H7 (cell line): ENCODE data around the gene PPP3R1. TPM values are rescaled to one million over a fixed set of nuclear protein-coding genes. Genes with fewer than 3 reads are reported as not detected.

Experiments used
- DNase-seq: peaks from one replicate; pipeline ENCODE4 v3.0.0; 2012
- H3K27me3 ChIP-seq: 2 replicates; pipeline ENCODE4 v1.6.0; 2011; ENCODE audit warnings: mild to moderate bottlenecking, low read length; ENCODE audit not compliant: control insufficient read depth, insufficient read depth
- H3K36me3 ChIP-seq: replicated peaks from 2 replicates; pipeline ENCODE4 v1.5.1; 2011; ENCODE audit warnings: low read length; ENCODE audit not compliant: control insufficient read depth, insufficient read depth
- H3K4me3 ChIP-seq: 2 replicates; pipeline ENCODE4 v1.5.1; 2011; ENCODE audit warnings: low read depth, mild to moderate bottlenecking, control low read depth, low read length, moderate library complexity; ENCODE audit not compliant: insufficient read depth
- total RNA-seq: library from RNA; depleted of rRNA; stranded (reverse); fragments of >200 nt; shearing (Covaris generic); gene quantifications from 2 replicates; pipeline ENCODE4 v1.2.3, GENCODE V29; 2014

PPP3R1 gene
- total RNA-seq, 1 experiment from 2014 or later = 20.1 TPM

- H3K4me3 ChIP-seq = no peak overlapping the region
- no peak for DNase-seq
- no peaks in the 10 kb centered on the region for H3K27me3 ChIP-seq
- no peaks in the 10 kb centered on the region for H3K36me3 ChIP-seq
These were observed 28.0 kb upstream of the PPP3R1 start for GRCh38 chr2:68280348-68280747.

GRCh38 chr2:68279691-68280090 lies 27.4 kb upstream of the PPP3R1 start:
- Histone ChIP-seq H3K27me3 (no peaks in the 10 kb centered on the region), H3K36me3 (no peaks in the 10 kb centered on the region), H3K4me3 (no peak overlapping the region)
- no peak for DNase-seq

DNA sequence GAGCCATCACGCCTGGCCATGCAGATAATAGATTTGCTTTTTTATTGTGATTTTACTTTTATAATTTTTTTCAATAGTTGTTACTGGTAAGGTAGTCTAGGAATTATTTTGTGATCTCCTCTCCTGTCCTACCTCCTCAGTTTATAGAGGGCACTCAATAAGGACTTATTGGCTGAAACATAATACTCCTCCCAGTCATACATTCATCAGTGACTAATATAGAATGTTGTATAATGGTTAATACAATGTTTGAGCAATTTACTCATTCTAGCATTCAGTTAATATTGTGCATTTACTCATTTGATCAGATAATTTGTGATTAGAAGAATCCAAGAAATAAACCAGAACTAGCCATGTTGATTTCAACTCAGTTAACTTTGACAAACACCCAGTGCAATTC lies 25.8 kb upstream of the PPP3R1 start:
- DNase-seq = no peak
- H3K27me3 ChIP-seq = no peaks in the 10 kb centered on the region
- no peaks in the 10 kb centered on the region for H3K36me3 ChIP-seq
- no peak overlapping the region for H3K4me3 ChIP-seq

GRCh38 chr2:68274022-68274421 lies 21.7 kb upstream of the PPP3R1 start:
- Histone ChIP-seq H3K36me3 (no peaks in the 10 kb centered on the region), H3K27me3 (no peaks in the 10 kb centered on the region), H3K4me3 (no peak overlapping the region)
- peak; percentile 34 for DNase-seq

DNA sequence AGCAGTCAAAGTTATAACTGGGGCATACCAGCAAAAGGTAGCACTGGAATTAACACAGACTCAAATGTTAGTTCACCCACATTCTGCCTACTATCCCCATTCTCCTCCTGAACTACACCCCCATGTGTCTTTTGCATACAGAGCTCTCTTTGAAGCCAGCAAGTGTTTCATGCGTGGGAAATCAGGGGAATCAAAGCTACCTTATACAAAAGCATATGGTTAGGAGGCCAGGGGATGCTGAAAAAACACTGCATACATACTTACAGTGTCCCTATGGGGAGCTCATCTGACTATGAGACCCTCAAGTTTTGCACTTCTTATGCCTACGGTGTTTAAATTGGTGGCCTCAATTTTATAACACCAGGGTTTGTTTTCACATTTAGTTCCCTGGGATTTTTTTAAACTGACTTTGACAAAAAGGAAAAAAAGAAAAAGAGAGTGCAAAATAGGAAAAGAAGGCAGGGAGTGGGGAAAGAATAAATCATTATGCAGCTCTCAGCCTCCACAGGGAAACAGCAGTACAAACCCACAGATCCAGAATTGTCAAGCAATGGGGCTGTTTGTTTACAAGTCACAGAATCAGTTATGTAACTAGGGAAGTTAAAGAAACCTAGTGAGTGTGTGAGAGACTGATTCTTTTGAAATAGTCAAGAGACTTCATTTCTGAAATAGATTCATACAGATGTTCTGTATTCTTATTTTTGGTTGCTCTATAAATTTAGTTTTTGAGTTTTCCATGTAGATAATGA lies 20.1 kb upstream of the PPP3R1 start:
- DNase-seq = no peak
- H3K27me3 ChIP-seq = no peaks in the 10 kb centered on the region
- no peak overlapping the region for H3K4me3 ChIP-seq
- no peaks in the 10 kb centered on the region for H3K36me3 ChIP-seq

DNA sequence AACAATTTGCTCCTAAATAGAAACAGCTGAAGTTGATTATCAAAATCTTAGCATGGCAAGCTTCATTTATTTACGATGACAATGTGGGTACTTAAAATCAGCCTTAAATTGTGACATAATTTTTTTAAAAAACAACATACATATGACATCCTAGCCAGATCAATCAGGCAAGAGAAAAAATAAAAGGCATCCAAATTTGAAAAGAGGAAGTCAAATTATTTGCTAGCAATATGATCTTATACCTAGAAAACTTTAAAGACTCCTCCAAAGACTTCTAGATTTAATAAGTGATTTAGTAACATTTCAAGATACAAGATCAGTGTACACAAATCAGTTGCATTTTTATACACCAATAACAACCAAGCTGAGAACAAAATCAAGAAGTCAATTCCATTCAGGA lies 14.3 kb upstream of the PPP3R1 start:
- no peaks in the 10 kb centered on the region for H3K27me3 ChIP-seq
- H3K36me3 ChIP-seq = no peaks in the 10 kb centered on the region
- DNase-seq = no peak
- no peak overlapping the region for H3K4me3 ChIP-seq

DNA sequence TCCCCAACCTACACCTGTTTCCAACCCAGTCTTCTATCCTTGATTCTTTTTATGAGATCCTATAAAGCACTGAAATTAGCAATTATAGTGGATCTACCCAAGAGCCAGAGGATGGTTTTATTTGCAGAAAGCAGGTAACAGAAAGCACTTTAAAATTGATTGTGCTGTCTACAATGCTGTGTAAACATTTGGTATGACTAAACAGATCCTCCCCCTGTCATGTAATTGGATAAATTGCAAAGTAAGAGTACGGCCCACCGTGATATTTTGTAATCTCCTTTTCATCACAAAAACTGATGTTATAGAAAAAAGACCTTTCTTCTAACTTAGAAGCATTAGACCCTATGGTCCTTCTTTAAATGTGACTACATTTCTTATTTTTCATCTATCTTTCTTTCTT lies 11.3 kb upstream of the PPP3R1 start:
- Histone ChIP-seq H3K36me3 (no peaks in the 10 kb centered on the region), H3K4me3 (no peak overlapping the region), H3K27me3 (no peaks in the 10 kb centered on the region)
- no peak for DNase-seq

- Histone ChIP-seq H3K4me3 (no peak overlapping the region), H3K36me3 (no peaks in the 10 kb centered on the region), H3K27me3 (no peaks in the 10 kb centered on the region)
- DNase-seq = no peak
These were observed 6.5 kb upstream of the PPP3R1 start for GRCh38 chr2:68258851-68259250.

GRCh38 chr2:68256093-68256450 lies 3.7 kb upstream of the PPP3R1 start:
- DNase-seq = peak; percentile 30
- H3K4me3 ChIP-seq = no peak overlapping the region
- H3K27me3 ChIP-seq = no peaks in the 10 kb centered on the region
- no peaks in the 10 kb centered on the region for H3K36me3 ChIP-seq

GRCh38 chr2:68253219-68254068 lies 1.1 kb upstream of the PPP3R1 start:
- peak; percentile 48 for DNase-seq
- Histone ChIP-seq H3K4me3 (peak overlapping the region; percentile 96), H3K36me3 (no peaks in the 10 kb centered on the region; the same call in 1 of the 2 replicates), H3K27me3 (no peaks in the 10 kb centered on the region)

DNA sequence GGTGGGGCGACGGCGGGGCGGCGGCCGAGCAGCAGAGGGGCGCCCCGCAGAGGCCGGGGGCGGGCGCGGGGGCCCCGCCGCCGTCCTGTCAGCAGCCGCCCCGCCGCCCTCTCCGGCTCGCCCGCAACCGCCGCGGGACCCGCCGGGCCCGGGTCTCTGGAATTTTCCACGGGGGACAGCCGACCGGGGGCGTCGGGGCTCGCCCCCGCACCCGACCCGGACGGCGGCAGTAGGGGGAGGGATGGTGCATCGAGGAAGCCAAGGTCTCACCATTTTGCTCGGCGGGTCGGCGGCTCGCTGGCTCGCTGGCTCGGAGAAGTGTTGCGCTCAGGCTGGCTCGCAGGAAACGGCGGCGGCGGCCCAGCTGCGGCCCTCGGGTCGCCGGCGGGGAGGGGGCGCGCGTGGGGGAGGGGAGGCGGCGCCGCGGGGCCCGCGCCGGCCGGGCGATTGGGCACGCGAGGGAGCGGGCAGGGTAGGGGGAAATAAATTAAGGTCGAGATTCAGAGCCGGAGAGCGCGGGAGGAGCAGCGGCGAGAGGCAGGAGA lies 405 bp downstream of the PPP3R1 start:
- Histone ChIP-seq H3K4me3 (peak overlapping the region; percentile 96), H3K27me3 (no peaks in the 10 kb centered on the region), H3K36me3 (no peaks in the 10 kb centered on the region; the same call in 1 of the 2 replicates)
- DNase-seq = peak; percentile 78

DNA sequence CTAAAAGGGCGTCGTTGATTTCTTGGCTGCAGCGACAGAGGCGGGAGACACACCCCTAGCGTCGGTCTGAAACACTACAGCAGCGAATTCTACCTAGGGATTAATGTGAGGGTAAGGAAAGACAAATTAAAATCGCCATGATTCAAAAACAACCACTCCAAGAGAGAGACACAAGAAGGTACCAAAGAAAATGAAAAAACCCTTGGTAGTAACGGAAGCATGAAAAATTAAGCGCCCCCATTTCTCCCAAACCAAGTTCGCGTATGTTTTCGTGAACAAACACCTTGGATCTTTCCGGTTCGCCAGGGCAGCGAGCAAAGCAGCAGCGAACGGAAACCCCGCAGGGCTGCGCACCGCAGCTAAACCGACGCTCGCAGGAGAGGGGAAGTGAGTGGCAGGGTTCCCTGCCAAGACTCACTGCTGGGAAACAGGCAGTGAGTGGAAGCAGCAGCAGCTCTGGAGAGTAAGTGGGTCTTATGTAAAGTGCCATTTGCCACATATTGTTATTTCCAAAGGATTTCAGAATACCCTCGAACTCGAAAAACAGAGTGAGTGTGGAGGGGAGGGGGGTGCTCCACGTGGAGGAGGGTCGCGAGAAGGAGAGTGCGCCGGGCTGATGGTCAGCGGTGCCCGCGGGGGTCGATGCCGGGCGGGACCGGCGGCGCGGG lies 1.0 kb downstream of the PPP3R1 start:
- DNase-seq = peak; percentile 48
- H3K36me3 ChIP-seq = no peaks in the 10 kb centered on the region; the same call in 1 of the 2 replicates
- H3K4me3 ChIP-seq = peak overlapping the region; percentile 96
- no peaks in the 10 kb centered on the region for H3K27me3 ChIP-seq

DNA sequence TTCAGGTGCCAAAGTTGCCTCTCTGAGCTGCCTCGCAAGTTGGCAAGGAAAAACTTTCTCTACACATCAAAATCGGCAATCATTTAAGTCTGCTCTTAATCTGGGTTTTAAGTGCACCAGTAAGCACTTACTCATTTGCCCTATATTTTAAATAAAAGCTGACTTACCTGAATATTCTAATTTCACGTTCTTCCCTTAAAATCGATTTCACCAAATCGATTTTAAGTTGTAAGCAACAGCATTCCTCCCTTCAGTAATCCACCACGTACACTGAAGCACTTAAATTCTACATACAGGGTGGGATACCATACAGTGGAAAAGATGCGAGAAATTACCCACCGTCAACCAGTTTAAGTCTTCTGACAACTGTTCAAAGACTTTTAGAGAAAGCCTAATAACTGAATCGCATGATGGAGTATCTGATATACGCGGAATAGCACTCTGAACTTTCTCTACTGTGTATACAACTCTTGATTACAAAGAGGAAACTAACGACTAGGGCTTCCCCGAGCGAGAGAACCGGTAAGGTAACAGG lies 1.6 kb downstream of the PPP3R1 start:
- DNase-seq = no peak
- Histone ChIP-seq H3K36me3 (no peaks in the 10 kb centered on the region; the same call in 1 of the 2 replicates), H3K27me3 (no peaks in the 10 kb centered on the region), H3K4me3 (peak overlapping the region; percentile 96)

- Histone ChIP-seq H3K4me3 (peak overlapping the region; percentile 96; the same call in 1 of the 2 replicates), H3K36me3 (no peaks in the 10 kb centered on the region; the same call in 1 of the 2 replicates), H3K27me3 (no peaks in the 10 kb centered on the region)
- no peak for DNase-seq
These were observed 2.1 kb downstream of the PPP3R1 start for GRCh38 chr2:68250196-68250595.
